ENCODE results near the gene HOXA3.

DNA sequence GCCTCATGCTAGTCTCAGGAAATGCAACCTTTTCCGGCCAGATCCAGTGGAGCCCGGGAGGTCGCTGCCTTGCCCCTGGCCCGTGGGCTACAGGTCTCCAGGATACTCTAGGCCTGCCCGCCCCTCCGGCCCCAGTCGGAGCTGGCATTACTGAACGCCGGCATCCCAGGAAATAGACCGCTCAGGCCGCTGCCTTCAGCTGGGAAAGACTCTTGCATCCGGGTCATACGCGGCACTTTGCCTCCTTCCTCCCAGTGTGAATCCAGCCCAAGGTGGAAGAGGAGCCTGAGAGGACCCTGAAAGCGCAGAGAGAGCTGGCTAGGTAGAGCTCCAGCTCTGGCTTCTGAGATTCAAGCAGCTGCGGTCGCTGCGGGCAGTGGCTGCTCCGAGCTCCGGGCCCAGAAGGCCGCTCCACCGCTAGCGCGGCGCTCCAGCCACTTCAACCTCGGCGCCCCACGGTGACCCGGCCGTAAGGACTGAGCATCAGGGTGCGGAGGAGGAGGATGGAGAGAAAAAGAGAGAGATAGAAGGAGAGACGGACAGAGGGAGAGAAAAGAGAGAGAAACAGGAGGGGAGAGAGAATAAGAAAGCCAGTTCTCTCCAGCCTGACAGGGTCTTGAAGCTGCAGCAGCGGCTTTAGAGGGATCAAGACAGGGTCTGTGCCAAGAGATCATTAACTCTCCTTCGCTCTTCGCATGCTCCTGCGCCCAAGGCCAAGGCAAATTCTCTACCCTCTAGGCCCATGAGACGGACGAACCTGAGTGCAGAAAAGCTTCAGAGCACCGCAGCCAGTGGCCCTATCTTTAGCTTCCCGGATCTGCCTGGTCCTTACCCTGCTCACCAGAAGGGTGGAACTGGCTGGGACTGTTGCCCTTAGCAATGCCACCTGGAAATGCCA is 23.5 kb upstream of the HOXA3 start:
- TF ChIP-seq, protein P1, sequence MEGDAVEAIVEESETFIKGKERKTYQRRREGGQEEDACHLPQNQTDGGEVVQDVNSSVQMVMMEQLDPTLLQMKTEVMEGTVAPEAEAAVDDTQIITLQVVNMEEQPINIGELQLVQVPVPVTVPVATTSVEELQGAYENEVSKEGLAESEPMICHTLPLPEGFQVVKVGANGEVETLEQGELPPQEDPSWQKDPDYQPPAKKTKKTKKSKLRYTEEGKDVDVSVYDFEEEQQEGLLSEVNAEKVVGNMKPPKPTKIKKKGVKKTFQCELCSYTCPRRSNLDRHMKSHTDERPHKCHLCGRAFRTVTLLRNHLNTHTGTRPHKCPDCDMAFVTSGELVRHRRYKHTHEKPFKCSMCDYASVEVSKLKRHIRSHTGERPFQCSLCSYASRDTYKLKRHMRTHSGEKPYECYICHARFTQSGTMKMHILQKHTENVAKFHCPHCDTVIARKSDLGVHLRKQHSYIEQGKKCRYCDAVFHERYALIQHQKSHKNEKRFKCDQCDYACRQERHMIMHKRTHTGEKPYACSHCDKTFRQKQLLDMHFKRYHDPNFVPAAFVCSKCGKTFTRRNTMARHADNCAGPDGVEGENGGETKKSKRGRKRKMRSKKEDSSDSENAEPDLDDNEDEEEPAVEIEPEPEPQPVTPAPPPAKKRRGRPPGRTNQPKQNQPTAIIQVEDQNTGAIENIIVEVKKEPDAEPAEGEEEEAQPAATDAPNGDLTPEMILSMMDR (IDR thresholded peaks at IDR 0.05) = no peak
- TF ChIP-seq, protein P2, sequence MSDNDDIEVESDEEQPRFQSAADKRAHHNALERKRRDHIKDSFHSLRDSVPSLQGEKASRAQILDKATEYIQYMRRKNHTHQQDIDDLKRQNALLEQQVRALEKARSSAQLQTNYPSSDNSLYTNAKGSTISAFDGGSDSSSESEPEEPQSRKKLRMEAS (CRISPR knock-in tag; IDR thresholded peaks at IDR 0.05) = no peak
- TF ChIP-seq, protein P3, sequence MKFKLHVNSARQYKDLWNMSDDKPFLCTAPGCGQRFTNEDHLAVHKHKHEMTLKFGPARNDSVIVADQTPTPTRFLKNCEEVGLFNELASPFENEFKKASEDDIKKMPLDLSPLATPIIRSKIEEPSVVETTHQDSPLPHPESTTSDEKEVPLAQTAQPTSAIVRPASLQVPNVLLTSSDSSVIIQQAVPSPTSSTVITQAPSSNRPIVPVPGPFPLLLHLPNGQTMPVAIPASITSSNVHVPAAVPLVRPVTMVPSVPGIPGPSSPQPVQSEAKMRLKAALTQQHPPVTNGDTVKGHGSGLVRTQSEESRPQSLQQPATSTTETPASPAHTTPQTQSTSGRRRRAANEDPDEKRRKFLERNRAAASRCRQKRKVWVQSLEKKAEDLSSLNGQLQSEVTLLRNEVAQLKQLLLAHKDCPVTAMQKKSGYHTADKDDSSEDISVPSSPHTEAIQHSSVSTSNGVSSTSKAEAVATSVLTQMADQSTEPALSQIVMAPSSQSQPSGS (CRISPR knock-in tag; IDR thresholded peaks at IDR 0.05; ENCODE audit: borderline replicate concordance, low read depth) = no peak
- TF ChIP-seq, protein P4, sequence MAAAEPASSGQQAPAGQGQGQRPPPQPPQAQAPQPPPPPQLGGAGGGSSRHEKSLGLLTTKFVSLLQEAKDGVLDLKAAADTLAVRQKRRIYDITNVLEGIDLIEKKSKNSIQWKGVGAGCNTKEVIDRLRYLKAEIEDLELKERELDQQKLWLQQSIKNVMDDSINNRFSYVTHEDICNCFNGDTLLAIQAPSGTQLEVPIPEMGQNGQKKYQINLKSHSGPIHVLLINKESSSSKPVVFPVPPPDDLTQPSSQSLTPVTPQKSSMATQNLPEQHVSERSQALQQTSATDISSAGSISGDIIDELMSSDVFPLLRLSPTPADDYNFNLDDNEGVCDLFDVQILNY (CRISPR knock-in tag; IDR thresholded peaks at IDR 0.05) = no peak
- TF ChIP-seq, protein P5, sequence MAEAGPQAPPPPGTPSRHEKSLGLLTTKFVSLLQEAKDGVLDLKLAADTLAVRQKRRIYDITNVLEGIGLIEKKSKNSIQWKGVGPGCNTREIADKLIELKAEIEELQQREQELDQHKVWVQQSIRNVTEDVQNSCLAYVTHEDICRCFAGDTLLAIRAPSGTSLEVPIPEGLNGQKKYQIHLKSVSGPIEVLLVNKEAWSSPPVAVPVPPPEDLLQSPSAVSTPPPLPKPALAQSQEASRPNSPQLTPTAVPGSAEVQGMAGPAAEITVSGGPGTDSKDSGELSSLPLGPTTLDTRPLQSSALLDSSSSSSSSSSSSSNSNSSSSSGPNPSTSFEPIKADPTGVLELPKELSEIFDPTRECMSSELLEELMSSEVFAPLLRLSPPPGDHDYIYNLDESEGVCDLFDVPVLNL (CRISPR knock-in tag; IDR thresholded peaks at IDR 0.05; ENCODE audit: borderline replicate concordance, low read depth) = no peak
- no peak for TF ChIP-seq ZNF671 (CRISPR knock-in tag; IDR thresholded peaks at IDR 0.05)
- TF ChIP-seq, protein P6, sequence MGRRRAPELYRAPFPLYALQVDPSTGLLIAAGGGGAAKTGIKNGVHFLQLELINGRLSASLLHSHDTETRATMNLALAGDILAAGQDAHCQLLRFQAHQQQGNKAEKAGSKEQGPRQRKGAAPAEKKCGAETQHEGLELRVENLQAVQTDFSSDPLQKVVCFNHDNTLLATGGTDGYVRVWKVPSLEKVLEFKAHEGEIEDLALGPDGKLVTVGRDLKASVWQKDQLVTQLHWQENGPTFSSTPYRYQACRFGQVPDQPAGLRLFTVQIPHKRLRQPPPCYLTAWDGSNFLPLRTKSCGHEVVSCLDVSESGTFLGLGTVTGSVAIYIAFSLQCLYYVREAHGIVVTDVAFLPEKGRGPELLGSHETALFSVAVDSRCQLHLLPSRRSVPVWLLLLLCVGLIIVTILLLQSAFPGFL (CRISPR knock-in tag; IDR thresholded peaks at IDR 0.05; ENCODE audit: borderline replicate concordance) = no peak
- TF ChIP-seq, protein P7, sequence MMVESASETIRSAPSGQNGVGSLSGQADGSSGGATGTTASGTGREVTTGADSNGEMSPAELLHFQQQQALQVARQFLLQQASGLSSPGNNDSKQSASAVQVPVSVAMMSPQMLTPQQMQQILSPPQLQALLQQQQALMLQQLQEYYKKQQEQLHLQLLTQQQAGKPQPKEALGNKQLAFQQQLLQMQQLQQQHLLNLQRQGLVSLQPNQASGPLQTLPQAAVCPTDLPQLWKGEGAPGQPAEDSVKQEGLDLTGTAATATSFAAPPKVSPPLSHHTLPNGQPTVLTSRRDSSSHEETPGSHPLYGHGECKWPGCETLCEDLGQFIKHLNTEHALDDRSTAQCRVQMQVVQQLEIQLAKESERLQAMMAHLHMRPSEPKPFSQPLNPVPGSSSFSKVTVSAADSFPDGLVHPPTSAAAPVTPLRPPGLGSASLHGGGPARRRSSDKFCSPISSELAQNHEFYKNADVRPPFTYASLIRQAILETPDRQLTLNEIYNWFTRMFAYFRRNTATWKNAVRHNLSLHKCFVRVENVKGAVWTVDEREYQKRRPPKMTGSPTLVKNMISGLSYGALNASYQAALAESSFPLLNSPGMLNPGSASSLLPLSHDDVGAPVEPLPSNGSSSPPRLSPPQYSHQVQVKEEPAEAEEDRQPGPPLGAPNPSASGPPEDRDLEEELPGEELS (CRISPR knock-in tag; IDR thresholded peaks at IDR 0.05) = no peak
- TF ChIP-seq, protein P8, sequence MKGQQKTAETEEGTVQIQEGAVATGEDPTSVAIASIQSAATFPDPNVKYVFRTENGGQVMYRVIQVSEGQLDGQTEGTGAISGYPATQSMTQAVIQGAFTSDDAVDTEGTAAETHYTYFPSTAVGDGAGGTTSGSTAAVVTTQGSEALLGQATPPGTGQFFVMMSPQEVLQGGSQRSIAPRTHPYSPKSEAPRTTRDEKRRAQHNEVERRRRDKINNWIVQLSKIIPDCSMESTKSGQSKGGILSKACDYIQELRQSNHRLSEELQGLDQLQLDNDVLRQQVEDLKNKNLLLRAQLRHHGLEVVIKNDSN (CRISPR knock-in tag; IDR thresholded peaks at IDR 0.05) = no peak

Measured in WTC11 (cell line).